B cell (primary cell): ENCODE results near the gene USP7. TPM values are rescaled to one million over a fixed set of nuclear protein-coding genes. Genes with fewer than 3 reads are reported as not detected.

Experiments
- ATAC-seq: fragments of 200-7000 bp; cut with Tn5 transposase; one replicate; pipeline ENCODE4 v1.10.0; 2021; ENCODE audit warnings: low read depth, mild to moderate bottlenecking, moderate number of reproducible peaks, moderate library complexity
- CTCF ChIA-PET: fragments of 350-600 bp; sonication (Branson Sonifier 250); formaldehyde crosslinking; loops from one replicate; lab custom pipeline; 2021; ENCODE audit warnings: antibody characterized with exemption, inconsistent platforms; lab: Charles Lee
- POLR2A ChIA-PET: fragments of 350-600 bp; sonication (Branson Sonifier 250); formaldehyde crosslinking; loops from one replicate; lab custom pipeline; 2021; ENCODE audit warnings: antibody characterized with exemption; lab: Charles Lee
- DNase-seq: peaks from one replicate; pipeline ENCODE4 v3.0.0; 2013
- H2AFZ ChIP-seq: 2 replicates; pipeline ENCODE4 v1.6.1; 2012; ENCODE audit warnings: mild to moderate bottlenecking, low read depth, low read length; ENCODE audit not compliant: insufficient read depth, poor library complexity, severe bottlenecking
- H3K27ac ChIP-seq, 2 donors: 1 replicate in 1 of 2; 2 replicates in 1 of 2; pipeline ENCODE4 v1.5.1; 2012 to 2013; ENCODE audit warnings: low read length in 2 of 2, mild to moderate bottlenecking in 2 of 2, moderate library complexity in 1 of 2
- H3K27me3 ChIP-seq, 4 experiments: fragments of 200-600 bp in 1 of 4; sonication (generic) in 1 of 4; replicated peaks in 1 of 4; 1 replicate in 2 of 4; 2 replicates in 2 of 4; pipeline versions ENCODE4 v1.6.1 to v1.7.0; 2013 to 2016; ENCODE audit warnings: low read length in 3 of 4, mild to moderate bottlenecking in 2 of 4, mixed read lengths in 1 of 4, moderate library complexity in 1 of 4; ENCODE audit not compliant: insufficient read depth in 4 of 4, control insufficient read depth in 3 of 4; ENCODE audit errors: control extremely low read depth in 1 of 4
- H3K36me3 ChIP-seq, 2 experiments: replicated peaks in 1 of 2; 1 replicate in 1 of 2; 2 replicates in 1 of 2; pipeline versions ENCODE4 v1.6.1 to v1.7.1; 2013; ENCODE audit warnings: low read length in 1 of 2; ENCODE audit not compliant: insufficient read depth in 2 of 2, control insufficient read depth in 1 of 2; ENCODE audit errors: control extremely low read depth in 1 of 2, extremely low read depth in 1 of 2
- H3K4me1 ChIP-seq, 2 donors: fragments of 200-600 bp in 1 of 2; sonication (generic) in 1 of 2; 1 replicate in 1 of 2; 2 replicates in 1 of 2; pipeline versions ENCODE4 v1.5.1 to v1.6.1; 2013 to 2017; ENCODE audit warnings: low read length in 2 of 2; ENCODE audit not compliant: control insufficient read depth in 2 of 2, insufficient read depth in 2 of 2
- H3K4me2 ChIP-seq: replicated peaks from 2 replicates; pipeline ENCODE3; 2012; ENCODE audit warnings: mild to moderate bottlenecking, low read depth, low read length; ENCODE audit not compliant: poor library complexity, severe bottlenecking
- H3K4me3 ChIP-seq, 5 experiments: fragments of 200-600 bp in 1 of 5; sonication (generic) in 1 of 5; 1 replicate in 3 of 5; 2 replicates in 2 of 5; pipeline versions ENCODE4 v1.5.1 to v1.7.0; 2011 to 2016; ENCODE audit warnings: low read length in 4 of 5, mild to moderate bottlenecking in 4 of 5, low read depth in 2 of 5, control low read depth in 1 of 5, moderate library complexity in 1 of 5; ENCODE audit not compliant: insufficient read depth in 1 of 5; ENCODE audit errors: control extremely low read depth in 1 of 5, extremely low read depth in 1 of 5
- H3K79me2 ChIP-seq: fragments of 200-600 bp; sonication (generic); one replicate; pipeline ENCODE4 v1.6.0; 2016; ENCODE audit warnings: low read length; ENCODE audit not compliant: control insufficient read depth, insufficient read depth
- H3K9ac ChIP-seq: fragments of 200-600 bp; sonication (generic); 2 replicates; pipeline ENCODE4 v1.6.1; 2017; ENCODE audit warnings: mild to moderate bottlenecking, low read length, moderate library complexity
- H3K9me3 ChIP-seq, 3 donors: one replicate each; pipeline versions ENCODE4 v1.6.1 to v1.7.1; 2013; ENCODE audit warnings: low read length in 2 of 3; ENCODE audit not compliant: control insufficient read depth in 2 of 3, insufficient read depth in 1 of 3; ENCODE audit errors: control extremely low read depth in 1 of 3
- H4K20me1 ChIP-seq: 2 replicates; pipeline ENCODE4 v1.6.0; 2012; ENCODE audit warnings: mild to moderate bottlenecking, low read length; ENCODE audit not compliant: insufficient read depth, control insufficient read depth, poor library complexity, severe bottlenecking
- H3K27ac Mint-ChIP-seq: one replicate; pipeline ENCODE4 v1.8.0; 2021; ENCODE audit warnings: mixed read lengths
- H3K27me3 Mint-ChIP-seq: one replicate; pipeline ENCODE4 v1.8.0; 2021; ENCODE audit warnings: mixed read lengths
- H3K4me1 Mint-ChIP-seq: one replicate; pipeline ENCODE4 v1.8.0; 2021; ENCODE audit warnings: mixed read lengths
- H3K4me3 Mint-ChIP-seq: one replicate; pipeline ENCODE4 v1.8.0; 2021; ENCODE audit warnings: mixed read lengths
- H3K9me3 Mint-ChIP-seq: one replicate; pipeline ENCODE4 v1.8.0; 2022; ENCODE audit warnings: mixed read lengths; ENCODE audit not compliant: insufficient read depth
- CTCF ChIP-seq: fragments of 200-600 bp; IDR thresholded peaks from one replicate; pipeline ENCODE4 v1.8.0; 2022; ENCODE audit warnings: antibody characterized with exemption, mild to moderate bottlenecking
- EZH2 ChIP-seq: IDR thresholded peaks from 2 replicates; pipeline ENCODE4 v1.6.1; 2012; ENCODE audit warnings: borderline replicate concordance, low read depth, mild to moderate bottlenecking, moderate library complexity, low read length; ENCODE audit not compliant: insufficient read depth, poor library complexity, severe bottlenecking
- WGBS: methylation state at CpG from one replicate; pipeline ENCODE4 v1.1.5; 2013; ENCODE audit warnings: missing lambda C conversion rate; ENCODE audit not compliant: insufficient coverage; 5-methylcytosine and 5-hydroxymethylcytosine counted together
- intact Hi-C: fragments of 100-400 bp; cut with micrococcal nuclease; formaldehyde crosslinking; loops from one replicate; pipeline ENCODE4 v1.10.0; 2022
- polyA plus RNA-seq: library from polyadenylated mRNA; depleted of rRNA; stranded (reverse); fragments of >200 nt; gene quantifications from 2 replicates; pipeline ENCODE4 v1.2.3, GENCODE V29; 2012
- total RNA-seq, 2 donors: library from RNA; stranded (reverse); fragments of 120-200 nt in 1 of 2; gene quantifications; 1 replicate in 1 of 2; 2 replicates in 1 of 2; pipeline versions ENCODE4 v1.2.3 to v1.2.4, GENCODE V29; 2013 to 2022

The USP7 gene
- total and polyA plus RNA-seq, 2 donors (not counting 1 experiment from before 2014, with no cell fraction given) = 27.4 to 223 TPM

GRCh38 chr16:8986818-8987191 lies 23.1 kb upstream of the USP7 start:
- H3K4me3 Mint-ChIP-seq = no peak overlapping the region
- H3K9me3 Mint-ChIP-seq = no peaks in the 10 kb centered on the region
- WGBS = 89% methylated on average over 4 of the region's 5 CpGs
- Histone ChIP-seq H3K9me3 (no peaks in the 10 kb centered on the region), H3K36me3 (no peaks in the 10 kb centered on the region), H3K79me2 (no peaks in the 10 kb centered on the region), H3K9ac (no peak overlapping the region), H2AFZ (no peak overlapping the region), H3K4me2 (no peak overlapping the region), H4K20me1 (no peaks in the 10 kb centered on the region), H3K4me1 (no peaks in the 10 kb centered on the region), H3K27ac (no peak overlapping the region), H3K4me3 (no peak overlapping the region), H3K27me3 (no peaks in the 10 kb centered on the region)
- ATAC-seq (no peak), DNase-seq (no peak)
- ChIA-PET CTCF (interaction anchor here (0.5 kb wide), 1 partner anchor 377 kb away, joined by 5 read pairs; no protein-coding TSS in a partner anchor), POLR2A (no interaction called here)
- intact Hi-C loops = no loop called here
- H3K27me3 Mint-ChIP-seq = peaks cover 3% of the 10 kb centered on the region
- no peaks in the 10 kb centered on the region for H3K4me1 Mint-ChIP-seq
- H3K27ac Mint-ChIP-seq = no peak overlapping the region
- TF ChIP-seq EZH2 (no peak), CTCF (no peak)

GRCh38 chr16:8986111-8986510 lies 22.4 kb upstream of the USP7 start:
- ATAC-seq (no peak), DNase-seq (no peak)
- Mint-ChIP-seq H3K4me1 (no peaks in the 10 kb centered on the region), H3K27me3 (peaks cover 3% of the 10 kb centered on the region), H3K4me3 (no peak overlapping the region), H3K9me3 (no peaks in the 10 kb centered on the region), H3K27ac (no peak overlapping the region)
- H3K4me2 ChIP-seq = no peak overlapping the region
- 90% methylated on average over 5 of the region's 6 CpGs for WGBS
- H4K20me1 ChIP-seq = no peaks in the 10 kb centered on the region
- no peak for TF ChIP-seq CTCF
- no peak for TF ChIP-seq EZH2
- intact Hi-C loops = no loop called here
- no peaks in the 10 kb centered on the region for H3K27me3 ChIP-seq
- H3K4me3 ChIP-seq = no peak overlapping the region
- no peak overlapping the region for H3K27ac ChIP-seq
- no peaks in the 10 kb centered on the region for H3K36me3 ChIP-seq
- no peak overlapping the region for H3K9ac ChIP-seq
- no peaks in the 10 kb centered on the region for H3K4me1 ChIP-seq
- CTCF ChIA-PET = no interaction called here
- H2AFZ ChIP-seq = no peak overlapping the region
- no peaks in the 10 kb centered on the region for H3K79me2 ChIP-seq
- POLR2A ChIA-PET = no interaction called here
- H3K9me3 ChIP-seq = no peaks in the 10 kb centered on the region
